ENCODE measurements around the gene JAGN1.
"Not testable (repeated sequence)": the region's sequence is repeated elsewhere in the genome, so short reads cannot be mapped to it uniquely, and the experiment has no call there.

The JAGN1 gene

DNA sequence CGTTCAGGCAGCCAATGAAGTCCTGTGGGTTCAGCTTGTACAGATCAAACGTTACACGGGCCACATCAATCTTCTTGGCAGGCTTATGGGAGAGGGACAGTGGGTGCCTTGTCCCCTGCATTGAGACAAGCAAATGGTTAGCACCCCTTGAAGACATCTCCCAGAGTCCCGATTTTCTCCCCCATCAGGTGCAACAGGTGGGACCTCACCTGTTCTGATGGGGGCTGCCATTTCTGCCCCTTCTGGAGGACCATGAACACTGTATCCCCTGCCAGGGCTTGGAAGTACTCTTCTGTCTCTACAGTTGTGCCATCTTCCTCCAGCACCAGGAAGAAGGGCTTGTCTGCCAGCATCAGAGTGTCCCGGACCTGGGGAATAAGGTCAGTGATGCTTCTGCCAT, 20.5 kb upstream of the JAGN1 start:
- no peak for DNase-seq

DNA sequence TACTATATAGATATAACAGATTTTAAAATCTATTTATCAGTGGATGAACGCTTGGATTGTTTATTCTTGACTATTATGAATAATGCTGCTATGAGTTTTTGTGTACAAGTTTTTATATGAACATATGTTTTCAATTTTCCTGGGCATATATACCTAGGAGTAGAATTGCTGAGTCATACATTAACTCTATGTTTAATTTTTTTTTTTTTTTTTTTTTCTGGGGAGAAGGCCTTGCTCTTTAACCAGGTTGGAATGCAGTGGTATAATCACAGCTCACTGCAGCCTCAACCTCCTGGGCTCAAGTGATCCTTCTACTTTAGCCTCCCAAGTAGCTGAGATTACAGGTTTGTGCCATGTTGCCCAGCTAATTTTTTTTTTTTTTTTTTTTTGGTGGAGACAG, 19.4 kb upstream of the JAGN1 start:
- DNase-seq, result no peak

DNA sequence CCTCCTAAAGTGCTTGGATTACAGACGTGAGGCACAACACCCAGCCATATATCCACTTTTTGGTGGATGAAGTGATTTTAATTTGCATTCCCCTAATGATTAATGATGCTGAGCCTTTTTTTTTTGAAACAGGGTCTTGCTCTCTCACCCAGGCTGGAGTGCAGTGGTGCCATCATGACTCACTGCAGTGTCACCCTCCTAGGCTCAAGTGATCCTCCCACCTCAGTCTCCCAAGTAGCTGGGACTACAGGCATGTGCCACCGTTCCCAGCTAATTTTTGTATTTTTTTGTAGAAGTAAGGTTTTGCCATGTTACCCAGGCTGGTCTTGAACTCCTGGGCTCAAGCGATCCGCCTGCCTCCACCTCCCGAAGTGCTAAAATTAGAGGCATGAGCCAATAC, 18.3 kb upstream of the JAGN1 start:
- DNase-seq, result not testable (repeated sequence)

DNA sequence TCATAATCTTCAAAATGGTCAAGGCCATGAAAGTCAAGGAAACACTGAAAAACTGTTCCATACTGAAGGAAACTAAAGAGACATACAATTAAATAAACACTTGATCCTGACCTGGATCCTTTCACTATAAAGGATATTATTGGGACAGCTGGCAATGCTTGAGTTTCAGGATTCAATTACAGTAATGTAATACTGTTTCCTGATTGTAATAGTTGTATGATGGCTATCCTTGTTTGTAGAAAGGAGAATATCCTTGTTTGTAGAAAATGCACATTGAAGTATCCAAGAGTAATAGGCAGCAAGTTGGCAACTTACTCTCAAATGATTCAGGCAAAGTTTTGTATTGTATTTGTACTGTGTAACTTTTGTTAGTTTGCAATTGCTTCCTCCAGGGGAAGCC, 15.0 kb upstream of the JAGN1 start:
- DNase-seq, result peak; percentile 86

DNA sequence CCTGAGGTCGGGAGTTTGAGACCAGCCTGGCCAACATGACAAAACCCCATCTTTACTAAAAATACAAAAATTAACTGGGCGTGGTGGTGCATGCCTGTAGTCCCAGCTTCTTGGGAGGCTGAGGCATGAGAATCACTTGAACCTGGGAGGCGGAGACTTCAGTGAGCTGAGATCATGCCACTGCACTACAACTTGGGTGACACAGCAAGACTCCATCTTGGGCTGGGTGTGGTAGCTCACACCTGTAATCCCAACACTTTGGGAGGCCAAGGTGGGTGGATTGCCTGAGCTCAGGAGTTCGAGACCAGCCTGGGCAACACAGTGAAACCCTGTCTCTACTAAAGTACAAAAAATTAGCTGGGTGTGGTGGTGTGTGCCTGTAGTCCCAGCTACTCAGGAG, 14.2 kb upstream of the JAGN1 start:
- not testable (repeated sequence) for DNase-seq

DNA sequence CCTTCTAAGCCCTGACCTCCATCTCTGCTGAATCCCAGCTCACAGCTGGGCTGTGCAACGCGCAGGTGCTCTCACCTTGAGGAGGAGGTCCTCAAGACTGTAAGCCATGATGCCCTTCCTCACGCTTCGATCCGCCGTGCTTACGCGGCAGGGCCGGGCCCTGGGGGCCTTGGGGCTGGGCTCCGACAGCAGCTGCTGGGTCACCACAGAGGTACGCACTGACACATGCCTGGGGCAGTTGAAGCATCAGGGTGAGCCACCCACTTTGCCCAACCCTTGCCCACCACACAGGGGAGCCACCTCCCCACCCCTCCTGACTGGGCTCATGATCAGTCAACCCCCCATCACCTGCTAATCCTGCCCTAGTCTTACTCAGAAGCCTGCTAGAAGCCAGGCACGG, 13.4 kb upstream of the JAGN1 start:
- DNase-seq, result no peak

DNA sequence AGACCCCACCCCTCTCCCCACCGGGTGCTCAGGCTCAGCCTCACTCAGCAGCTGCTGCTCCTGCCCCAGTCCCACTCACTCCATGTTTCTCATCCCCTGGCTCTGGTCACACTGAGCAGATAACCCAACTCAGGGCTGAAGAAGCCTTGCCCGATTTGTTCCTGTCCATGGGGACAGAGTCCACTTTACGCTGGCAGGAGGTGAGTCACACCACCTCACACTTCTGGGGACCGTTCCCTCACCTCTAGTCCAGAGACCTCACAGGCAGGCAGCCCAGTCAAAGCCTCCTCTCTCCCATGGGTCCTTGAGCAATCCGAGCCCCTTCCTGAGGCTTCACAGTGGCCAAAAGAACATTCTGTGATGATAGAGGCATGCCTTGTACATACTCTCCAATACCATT, 11.7 kb upstream of the JAGN1 start:
- no peak for DNase-seq

DNA sequence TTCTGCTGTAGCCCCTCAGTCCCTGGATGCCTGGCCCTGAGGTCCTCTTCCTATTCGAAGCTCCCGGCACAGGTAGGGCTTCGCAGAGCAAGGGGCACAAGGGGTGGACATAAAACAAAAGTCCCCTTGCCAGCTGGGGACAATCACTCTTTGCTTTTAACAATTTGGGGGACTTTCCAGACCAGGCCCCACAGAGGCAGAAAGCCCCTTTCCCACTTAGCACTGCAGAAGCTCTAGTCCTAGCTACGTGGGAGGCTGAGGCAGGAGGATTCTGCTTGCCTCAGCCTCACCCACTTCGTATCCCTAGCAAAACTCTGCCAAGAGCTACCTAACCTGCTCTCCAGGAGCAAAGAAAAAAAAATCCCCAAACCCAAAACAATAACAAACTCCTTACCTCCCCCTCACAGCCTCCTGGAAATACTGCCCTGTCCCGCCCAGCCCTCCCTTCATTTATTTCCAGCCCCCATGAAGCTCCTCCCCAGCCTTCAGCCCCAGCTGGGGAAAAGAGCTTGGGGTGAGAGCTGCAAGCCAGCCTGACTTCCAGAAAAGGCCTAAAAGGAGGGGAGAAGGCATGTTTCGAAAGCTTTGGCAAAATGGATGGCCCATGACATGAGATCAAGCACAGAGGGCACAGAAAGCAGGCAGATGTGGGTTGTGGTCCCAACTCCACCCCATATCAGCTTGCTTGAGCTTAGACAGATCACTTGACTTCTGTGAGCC, 10.4 kb upstream of the JAGN1 start, which contains the start of gene CIDEC:
Gene CIDEC (minus strand): TSS at position 424 of the 720 bp plus-strand sequence. CDS start 1,767 bp downstream, outside the sequence.
- no peak for DNase-seq

DNA sequence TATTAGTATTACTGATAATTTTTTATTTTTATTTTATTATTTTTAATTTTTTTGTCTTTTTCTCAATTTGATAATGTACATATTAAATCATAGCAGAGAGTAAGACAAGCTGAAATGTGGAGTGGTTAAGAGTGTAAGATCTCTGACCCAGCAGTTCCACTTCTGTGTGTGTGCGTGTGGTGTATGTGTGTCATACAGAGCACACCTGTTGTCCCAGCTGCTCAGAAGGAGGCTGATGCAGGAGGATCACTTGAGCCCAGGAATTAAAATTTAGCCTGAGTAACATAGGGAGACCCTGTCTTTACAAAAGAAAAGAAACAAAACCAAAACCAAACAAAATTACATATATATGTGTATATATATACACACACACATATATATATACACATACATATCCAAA, 9.0 kb upstream of the JAGN1 start:
- DNase-seq, result no peak

DNA sequence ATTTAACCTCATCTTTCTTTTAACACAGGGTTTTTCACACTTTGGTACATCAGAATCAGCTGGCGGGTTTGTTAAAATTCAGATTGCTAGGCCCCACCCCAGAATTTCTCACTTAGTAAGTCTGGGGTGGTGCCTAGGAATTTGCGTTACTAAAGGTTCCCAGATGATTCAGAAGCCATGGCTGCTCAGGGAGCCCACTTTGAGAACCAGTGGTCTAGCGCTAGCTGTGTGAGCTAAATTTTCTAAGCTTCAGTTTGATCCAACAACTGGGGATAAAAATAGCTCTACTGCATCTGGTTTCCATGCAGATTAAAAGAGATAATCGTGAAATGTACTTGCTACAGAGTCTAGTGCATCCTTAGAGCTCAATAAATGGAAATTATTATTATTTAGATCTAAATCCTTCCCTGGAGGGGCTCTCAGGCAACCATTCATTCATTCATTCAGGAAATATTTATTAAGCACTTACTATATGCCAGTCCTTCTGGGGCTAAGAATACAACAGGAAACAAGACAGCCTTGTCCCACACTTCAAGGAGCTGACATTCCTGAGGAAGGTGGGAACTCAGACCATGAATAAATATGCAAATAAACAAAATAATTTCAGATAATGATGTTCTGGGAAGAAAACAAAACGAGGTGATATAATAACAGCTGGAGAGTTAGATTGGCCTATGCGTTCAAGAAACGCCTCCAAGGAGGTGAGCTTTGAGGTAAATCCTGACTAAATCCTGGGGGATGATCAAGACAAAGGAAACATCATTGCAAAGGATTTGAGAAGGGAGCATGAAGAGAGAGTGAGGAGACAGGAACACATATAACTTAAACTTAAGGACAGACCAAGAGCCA, 6.5 kb upstream of the JAGN1 start:
- DNase-seq, result no peak

DNA sequence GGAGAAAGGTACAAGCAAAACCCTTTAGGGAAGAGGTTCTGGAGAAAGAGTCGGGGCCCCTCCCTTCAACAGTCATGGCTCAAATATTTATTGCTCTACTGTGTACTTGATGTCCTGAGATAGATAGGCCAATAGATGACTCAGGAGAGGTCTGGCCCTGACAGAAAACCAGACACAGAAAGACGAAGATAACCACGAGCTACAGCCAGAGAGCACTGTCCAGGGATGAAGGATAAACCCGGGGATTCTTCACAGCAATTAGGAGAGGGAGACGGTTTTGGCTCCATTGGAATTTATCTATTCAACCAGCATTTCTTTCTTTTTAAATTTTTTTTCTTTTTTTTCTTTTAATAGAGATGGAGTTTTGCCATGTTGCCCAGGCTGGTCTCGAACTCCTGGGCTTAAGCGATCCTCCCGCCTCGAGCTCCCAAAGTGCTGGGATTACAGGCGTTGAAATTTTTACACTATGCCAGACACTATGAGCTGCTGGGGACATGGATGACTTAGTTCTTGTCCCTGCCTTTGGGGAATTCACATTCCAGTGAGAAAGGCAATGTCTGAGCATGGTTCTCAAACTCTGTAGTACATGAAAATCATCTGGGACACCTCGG, 5.8 kb upstream of the JAGN1 start:
- DNase-seq, result no peak

DNA sequence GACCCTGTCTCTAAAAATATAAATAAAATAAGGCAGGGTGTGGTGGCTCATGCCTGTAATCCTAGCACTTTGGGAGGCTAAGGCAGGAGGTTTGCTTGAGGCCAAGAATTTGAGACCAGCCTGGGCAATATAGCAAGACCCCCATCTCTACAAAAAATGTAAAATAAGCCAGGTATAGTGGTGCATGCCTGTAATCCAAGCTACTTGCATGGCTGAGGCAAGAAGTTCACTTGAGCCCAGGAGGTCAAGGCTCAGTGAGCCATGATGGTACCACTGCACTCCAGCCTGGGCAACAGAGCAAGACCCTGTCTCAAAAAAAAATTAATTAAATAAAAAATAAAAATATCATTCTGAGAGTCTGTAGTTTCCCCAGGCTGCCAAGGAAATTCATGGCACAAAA, 4.1 kb upstream of the JAGN1 start:
- no peak for DNase-seq

DNA sequence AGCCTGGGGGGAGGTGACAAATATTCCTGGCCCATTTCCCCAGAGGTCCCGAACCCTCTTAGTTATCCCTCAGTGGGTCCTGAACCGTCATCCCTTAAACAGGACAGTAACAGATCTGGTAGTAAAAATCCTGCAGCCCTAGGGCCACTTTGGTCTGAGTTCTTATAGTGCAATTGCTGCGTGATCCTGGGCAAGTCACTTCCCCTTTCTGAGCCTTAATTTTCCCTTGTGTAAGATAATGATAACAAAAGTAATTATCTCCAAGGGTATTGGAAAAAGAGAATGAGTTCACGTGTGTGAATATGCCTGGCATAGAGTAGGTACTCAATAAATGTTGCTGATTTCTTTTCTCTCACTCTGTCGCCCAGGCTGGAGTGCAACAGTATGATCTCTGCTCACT, 2.9 kb upstream of the JAGN1 start:
- DNase-seq, result no peak

DNA sequence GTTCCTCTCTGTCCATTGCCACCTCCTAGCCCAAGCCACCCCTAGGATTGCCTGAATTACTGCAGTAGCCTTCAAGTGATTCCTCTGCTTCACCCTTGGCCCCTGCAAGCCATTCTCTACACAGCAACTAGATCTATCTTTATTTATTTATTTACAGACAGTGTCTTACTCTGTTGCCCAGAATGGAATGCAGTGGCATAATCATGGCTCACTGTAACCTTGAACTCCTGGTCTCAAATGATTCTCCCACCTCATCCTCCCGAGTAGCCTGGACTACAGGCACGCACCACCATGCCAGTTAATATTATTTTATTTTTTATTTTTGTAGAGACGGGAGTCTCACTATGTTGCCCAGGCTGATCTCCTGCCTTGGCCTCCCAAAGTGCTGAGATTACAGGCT, 1.9 kb upstream of the JAGN1 start:
- no peak for DNase-seq

DNA sequence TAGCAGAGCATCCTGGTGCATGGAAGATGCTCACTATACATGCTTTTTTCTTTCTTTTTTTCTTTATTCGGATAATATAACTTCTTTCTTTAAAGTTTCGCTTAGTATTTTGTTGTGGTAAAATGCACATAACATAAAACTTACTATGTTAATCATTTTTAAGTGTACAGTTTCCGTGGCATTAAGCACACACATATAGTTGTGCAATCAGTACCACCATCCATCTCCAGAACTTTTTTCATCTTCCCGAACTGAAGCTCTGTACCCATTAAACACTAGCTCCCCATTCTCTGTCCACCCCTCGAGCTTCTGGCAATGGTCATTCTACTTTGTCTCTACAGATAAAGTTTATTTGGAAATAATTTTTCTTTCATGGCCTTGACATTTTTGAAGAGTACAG, 1.0 kb upstream of the JAGN1 start:
- DNase-seq, result no peak

DNA sequence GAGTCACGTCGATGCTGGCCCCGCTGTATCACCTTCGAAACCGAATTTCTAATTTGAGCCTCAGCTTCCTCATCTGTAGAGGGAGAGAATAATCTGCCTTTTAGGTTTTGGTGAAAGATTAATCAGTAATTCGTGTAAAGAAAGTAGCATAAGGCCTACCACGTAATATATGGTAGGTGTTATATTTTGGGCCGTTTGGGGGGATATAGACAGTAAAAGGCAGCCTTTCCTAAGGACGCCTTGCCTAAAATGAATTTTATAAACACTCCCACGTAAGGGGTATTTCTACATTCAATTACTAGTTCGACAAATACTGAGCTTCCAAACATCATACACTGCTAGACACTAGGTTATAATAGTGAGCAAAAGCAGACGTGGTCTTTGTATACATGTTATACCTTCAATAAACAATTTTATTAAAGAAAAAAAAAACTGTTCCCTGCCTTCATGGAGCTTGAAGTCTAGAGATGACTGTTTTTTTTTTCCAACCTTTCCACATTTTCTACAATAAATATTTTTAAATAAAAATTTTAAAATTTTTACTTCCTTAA, 737 bp downstream of the JAGN1 start:
- no peak for DNase-seq

DNA sequence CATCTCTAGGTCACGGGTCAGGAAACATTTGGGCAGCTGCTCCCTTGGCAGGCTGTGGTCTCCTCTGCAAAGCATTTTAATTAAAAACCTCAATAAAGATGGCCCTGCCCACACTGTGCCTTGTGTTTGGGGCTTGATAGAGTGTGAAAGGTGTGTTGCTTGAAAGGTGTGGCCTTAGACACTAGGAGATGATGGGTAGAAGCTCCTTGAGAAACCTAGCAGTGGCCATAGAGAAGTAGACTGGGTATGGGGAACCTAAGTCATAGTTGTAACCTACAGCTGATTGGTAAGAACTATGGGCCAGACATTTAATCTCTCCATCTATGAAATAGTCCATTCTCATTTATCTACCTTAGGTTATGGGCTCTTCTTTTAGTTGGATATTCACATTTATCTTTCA, 3.3 kb downstream of the JAGN1 start:
- DNase-seq, result no peak

DNA sequence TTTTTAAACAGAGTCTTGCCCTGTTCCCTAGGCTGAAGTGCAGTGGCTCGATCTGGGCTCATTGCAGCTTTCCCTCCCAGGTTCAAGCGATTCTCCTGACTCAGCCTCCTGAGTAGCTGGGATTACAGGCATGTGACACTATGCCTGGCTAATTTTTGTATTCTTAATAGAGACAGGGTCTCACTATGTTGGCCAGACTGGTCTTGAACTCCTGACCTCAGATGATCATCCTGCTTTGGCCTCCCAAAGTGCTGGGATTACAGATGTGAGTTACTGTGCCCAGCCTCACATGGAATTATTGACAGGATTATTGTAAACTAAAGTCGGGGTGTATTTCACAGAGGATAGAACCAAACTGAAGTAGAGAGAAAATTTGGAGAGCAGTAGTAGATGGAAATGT, 5.3 kb downstream of the JAGN1 start:
- not testable (repeated sequence) for DNase-seq

DNA sequence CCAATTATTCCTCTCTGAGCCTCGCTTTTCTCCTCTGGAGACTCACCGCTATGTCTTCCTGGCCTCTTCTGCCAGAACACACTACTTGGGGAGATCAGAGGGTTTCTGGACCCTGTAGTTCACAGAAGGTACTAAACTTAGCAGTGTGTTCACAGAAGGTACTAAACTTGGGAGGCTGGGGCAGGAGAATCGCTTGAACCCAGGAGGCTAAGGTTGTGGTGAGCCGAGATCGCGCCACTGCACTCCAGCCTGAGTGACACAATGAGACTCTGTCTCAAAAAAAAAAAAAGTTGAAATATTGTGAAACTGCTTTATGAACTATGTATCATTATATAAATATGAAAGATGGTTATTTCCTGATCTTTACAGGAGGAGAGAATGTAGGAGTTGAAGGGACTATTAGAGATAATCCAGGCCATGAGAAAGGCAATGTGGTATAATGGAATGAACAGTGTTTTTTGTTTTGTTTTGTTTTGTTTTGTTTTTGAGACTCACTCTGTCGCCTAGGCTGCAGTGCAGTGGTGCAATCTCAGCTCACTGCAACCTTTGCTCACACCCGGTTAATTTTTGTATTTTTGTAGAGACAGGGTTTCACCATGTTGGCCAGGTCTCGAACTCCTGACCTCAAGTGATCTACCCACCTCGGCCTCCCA, 6.5 kb downstream of the JAGN1 start:
- DNase-seq, result not testable (repeated sequence)

DNA sequence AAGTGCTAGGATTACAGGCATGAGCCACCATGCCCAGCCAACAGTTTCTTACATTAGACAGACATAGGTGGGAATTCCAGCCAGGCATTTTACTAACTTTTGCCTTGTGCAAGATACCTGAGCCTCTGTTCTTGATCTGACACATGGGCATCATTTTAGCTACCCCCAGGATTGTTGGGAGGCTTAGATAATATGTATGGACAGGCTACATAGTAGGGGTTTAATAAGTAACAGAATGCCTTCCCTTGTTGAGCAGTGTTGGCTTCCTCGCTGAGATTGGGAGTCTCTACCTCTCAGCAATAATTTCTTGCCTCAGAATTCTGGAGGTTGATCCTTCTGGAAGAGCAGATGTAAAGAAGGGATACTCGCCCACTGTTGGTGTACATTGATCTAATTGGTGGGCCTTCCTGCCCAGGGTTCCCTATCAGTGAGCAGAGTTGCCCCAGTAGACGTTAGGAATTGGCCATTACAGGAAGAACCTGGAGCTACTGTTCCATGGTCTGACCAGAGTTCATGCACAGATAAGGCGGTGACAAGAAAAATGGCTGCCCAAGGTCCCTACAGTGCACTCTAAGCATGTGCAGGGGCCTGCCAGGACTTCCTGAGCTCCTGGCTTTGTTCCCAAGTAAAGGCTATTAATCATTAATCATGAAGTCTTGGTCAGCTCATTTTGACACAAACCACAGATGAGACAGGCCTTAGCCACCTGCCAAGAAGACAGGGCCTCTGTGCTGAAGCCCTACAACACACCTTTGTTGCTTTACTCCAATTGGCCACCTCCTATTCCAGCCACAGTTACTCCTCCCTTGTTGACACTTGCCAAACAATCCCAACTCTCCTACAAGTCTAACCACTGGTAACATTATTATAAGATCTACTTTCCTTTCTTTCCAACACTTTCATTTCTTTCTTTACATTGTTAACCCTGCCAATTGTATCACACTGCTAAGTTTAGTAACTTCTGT, 7.3 kb downstream of the JAGN1 start:
- DNase-seq, result no peak

DNA sequence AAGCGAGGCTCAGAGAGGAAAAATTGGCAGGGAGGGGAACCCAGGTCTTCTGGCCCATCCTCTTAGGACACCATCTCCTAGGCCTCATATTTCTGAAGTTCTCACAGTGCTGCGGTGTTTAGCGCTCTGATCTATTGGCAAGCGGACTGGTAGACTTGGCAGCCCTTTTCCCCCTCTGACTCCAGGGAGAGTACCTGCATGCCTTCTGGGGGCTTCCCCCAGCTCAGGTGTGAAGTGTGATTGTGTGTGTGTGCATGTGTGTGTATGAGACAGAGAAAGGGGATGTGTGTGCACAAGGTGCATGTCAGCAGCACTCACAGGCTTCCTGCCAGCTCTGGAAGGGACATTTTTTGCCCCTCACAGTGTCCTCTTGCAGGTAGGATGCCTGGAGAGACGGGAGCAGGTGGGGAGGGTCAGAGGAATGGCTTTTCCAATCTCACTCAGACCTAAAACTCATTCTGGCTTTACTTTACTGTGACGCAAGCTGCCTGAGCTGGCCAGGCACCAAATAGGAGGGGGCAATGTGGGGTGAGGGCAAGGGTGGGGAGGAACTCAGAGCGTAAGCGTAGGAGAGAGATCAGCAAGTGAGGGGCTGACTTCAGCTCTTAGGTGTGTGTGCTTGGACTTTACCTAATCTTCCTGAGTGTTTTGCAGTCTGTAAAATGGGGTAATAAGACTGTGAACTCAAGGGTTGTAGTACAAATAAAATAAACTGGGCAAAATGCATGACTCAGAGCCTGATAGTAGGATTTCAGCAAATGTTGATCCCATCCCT, 8.2 kb downstream of the JAGN1 start:
- DNase-seq, result no peak

Measured in NCI-H2029 treated with DMSO at 0.1 percent for 48 hours (cell line).